HG03135 (cell line): ENCODE measurements around the gene ADAP1.

ENCODE experiments used
- ATAC-seq: cut with Tn5 transposase; IDR thresholded peaks from one replicate; pipeline ENCODE4 v1.9.1; 2021; ENCODE audit warnings: mild to moderate bottlenecking, moderate library complexity; ENCODE audit not compliant: unreplicated experiment

Gene ADAP1

DNA sequence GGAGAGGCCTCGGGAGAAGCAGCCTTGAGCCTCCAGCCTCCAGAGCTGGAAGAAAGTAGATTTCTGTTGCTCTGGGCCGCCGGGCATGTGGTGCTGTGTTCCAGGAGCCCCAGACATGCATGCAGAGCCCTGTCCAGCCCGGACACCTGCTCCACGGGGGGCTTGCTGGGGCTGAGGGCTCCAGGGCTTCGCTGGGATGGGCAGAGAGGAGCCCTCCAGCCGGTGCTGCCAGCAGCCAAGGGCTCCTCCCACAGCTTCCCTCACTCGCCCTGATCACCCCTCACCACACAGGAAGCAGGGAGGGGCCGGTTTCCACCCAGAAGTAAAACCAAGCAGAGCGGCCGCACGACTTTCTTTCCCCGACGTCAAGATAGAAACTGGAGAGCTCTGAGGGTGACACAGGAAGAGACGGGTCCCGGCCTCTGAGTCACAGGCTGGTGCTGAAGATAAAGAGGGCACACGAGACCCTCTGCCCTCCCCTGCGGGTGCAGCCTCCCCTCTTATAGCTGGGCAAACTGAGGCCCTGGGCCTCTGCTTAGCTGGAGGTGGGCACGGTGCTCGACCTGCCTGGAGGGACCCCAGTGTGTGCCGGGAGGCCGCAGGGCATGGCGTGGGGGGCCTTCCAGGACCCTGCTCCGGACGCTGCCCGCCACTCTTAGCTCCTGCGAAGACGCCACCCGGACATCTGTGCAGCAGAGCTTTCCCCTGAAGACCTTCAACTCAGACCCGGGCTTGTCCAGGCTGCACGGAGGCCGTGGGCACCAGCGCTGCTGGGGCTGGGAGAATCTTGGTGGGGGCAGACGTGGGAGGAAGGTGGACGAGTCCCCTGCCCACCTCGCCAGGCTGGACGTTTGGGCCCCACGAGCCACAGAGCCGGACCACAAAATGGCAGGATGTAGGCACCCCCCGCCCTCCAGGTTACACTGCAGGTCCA is 31.1 kb downstream of the ADAP1 start:
- peak; percentile 85 for ATAC-seq

DNA sequence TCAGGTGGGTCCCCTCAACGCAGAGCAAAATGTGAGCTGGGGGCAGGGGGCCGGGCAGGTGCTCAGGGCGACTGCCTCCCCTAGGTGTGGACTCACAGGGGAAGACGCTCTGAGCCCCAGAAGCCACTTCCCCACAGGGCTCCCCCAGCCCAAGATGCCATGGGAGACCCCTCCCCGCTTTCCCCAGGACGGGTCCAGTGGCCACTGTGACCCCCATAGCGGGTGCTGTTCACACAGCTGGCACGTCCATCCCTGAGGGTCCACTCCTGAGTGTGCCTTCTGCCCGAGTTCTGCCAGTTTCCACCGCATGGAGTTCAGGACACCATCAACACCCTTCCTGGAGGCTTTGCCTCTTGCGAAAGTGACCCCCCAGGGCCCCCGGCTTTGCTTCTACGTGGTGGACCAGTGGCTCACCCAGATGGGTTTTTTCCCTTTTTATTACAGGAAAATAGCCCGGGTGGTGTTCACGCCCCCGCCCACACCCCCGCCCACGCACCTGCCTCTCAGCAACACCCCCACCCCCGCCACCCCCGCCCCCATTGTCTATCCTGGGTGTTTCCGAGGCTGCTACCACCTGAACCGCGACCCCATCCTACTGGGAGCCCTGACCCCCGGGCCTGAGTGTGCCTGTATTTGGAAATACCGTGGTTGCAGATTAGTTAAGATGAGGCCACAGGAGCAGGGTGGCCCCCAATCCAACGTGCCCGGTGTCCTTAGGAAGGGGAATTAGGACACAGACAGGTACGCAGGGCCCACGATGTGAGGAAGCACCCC is 32.0 kb downstream of the ADAP1 start:
- no peak for ATAC-seq

DNA sequence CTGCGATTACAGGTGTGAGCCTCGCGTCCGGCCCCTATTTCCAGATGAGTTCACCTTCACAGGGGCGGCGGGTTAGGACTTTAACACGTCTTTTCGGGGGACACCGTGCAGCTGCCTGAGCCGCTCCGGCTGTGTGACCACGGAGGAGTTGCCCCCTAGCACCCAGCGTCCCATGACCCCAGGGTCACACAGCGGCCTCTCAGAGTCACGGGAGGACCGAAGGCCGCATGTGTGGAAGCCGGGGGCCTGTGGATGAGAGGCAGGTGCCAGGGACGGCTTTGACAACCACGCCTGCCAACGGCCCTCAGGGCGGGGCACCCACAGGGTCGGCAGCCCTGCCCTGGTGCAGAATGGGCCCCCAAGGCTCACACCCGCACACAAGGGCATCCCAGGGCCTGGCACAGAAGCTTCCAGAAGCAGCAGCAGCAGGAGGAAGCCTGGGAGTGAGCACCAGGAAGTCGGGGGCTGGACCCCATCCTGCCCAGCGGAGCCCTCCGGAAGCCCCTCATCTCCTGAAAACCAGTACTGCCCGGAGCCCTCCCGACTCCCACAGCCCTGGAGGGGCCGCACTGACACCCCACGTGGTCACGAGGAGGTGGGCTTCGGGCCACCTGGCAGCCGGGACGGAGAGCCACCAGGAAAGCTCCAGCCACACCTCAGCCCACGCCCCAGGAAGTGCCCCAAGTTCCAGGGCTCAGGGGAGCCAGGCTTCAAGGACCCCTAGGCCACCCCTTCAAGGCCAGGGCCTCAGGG is 32.7 kb downstream of the ADAP1 start:
- ATAC-seq, result no peak

DNA sequence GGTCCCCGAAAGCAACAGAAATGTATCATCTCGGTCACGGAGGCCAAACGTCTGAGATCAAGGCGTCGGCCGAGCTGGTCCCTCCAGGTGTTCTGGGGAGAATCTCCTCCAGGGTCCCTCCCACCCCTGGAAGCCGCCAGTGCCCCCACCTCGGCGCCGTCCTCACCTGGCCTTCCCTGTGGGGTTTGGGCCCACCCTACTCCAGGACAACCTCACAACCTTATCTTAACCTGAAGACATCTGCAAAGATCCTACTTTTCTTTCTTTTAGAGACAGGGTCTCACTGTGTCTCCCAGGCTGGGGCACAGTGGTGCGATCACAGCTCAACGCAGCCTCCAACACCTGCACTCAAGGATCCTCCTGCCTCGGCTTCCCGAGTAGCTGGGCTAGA is 33.4 kb downstream of the ADAP1 start:
- ATAC-seq, result no peak

DNA sequence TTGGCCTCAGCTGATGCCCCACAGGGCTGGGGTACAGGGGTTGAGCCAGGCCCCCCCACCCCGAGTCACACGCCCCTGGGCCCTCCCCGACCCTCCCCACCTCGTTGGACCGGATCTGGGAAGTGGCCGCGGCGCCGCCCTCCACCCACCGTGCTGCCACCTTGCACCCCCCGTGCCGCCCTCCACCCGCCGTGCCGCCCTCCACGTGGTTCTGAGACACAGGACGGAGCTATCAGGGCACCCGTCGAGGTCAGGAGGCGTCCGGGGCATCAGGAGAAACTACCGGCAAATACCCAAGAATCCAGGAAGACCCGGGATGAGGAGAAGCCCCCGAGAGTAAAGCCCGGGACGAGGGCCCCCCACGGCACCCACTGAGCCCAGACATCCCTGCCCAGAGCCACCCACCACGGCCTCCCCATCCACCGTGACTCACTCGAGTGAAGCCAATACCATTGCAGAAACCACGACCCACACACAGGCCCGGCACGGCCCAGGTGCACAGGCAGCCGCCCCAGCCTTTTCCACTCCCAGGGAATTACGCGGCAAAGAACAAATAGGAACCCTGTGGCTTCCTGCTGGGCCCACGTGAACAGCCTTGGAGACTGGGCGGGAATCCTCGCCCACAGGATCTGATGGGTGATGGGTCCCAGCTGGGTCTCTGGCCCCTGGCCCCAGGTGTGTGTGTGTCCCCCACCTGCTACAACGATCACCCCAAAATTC is 34.0 kb downstream of the ADAP1 start:
- no peak for ATAC-seq

- no peak for ATAC-seq
Measured at GRCh38 chr7:919924-920341, 34.5 kb downstream of the ADAP1 start.

GRCh38 chr7:919114-919442 is 35.4 kb downstream of the ADAP1 start:
- ATAC-seq, result no peak

- no peak for ATAC-seq
Measured at GRCh38 chr7:918441-919113, 35.9 kb downstream of the ADAP1 start.

- ATAC-seq, result no peak
Measured at GRCh38 chr7:918118-918425, 36.4 kb downstream of the ADAP1 start.

DNA sequence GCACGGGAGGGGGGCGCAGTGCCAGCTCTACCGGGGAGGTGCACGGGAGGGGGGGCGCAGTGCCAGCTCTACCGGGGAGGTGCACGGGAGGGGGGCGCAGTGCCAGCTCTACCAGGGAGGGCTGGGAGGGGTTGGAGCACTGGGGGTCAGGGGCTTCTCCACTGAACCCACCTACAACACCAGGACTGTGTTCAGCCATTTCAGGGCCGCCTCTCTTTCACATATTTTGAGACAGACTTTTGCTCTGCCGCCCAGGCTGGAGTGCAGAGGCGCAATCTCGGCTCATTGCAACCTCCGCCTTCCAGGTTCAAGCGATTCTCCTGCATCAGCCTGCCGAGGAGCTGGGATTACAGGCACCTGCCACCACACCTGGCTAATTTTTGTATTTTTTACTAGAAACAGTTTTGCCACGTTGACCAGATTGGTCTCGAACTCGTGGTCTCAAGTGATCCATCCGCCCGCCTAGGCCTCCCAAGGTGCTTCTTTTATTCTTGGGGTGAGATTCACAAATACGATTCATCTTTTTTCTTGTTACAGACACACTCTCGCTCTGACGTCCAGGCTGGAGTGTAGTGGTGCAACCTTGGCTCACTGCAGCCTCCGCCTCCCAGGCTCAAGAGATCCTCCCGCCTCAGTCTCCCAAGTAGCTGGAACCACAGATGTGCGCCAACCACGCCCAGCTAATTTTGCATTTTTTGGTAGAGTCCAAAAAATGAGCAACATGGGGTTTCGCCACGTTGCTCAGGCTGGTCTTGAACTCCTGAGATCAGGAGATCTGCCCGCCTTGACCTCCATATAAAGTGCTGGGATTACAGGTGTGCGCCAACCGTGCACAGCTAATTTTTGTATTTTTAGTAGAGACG is 37.0 kb downstream of the ADAP1 start:
- ATAC-seq, result no peak

- ATAC-seq, result no peak
Measured at GRCh38 chr7:916291-916941, 38.1 kb downstream of the ADAP1 start.

DNA sequence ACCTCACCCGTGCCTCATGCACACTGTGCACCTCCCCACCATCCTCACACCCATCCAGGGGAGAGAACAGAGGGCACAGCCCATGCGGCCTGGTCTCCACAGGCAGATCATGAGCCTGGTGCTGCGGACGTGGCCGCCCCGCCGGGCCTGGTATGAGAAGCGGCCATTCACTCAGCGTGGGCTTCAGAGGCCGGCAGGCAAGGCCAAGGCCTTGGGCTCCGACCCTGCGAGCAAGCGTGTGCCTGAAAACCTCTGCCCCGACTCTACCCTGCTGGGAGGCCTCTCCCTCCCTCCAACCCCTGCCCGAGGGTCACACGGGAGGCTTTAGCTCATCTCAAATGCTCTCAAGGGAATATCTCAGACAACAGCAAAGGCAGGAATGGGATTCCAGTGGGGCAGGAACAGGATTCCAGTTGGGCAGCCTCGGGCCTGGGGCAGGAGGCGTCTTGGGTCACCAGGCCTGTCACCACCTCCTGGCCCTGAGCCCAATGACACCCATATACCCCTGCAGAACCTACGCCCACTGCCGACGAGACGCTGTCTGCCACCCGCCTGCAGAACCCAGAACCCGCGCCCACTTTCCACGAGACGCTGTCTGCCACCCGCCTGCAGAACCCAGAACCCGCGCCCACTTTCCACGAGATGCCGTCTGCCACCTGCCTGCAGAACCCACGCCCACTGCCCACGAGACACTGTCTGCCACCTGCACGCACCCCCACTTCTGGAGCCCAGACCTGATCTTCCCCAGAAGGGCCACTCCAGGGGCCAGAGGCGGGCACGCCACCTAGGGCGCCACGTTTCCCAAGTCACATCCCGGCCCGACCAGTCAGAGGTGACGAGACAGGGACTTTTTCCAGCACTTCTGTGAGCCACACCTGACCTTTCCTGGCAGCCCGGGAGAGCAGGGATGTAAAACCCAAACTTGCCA is 38.9 kb downstream of the ADAP1 start:
- no peak for ATAC-seq

DNA sequence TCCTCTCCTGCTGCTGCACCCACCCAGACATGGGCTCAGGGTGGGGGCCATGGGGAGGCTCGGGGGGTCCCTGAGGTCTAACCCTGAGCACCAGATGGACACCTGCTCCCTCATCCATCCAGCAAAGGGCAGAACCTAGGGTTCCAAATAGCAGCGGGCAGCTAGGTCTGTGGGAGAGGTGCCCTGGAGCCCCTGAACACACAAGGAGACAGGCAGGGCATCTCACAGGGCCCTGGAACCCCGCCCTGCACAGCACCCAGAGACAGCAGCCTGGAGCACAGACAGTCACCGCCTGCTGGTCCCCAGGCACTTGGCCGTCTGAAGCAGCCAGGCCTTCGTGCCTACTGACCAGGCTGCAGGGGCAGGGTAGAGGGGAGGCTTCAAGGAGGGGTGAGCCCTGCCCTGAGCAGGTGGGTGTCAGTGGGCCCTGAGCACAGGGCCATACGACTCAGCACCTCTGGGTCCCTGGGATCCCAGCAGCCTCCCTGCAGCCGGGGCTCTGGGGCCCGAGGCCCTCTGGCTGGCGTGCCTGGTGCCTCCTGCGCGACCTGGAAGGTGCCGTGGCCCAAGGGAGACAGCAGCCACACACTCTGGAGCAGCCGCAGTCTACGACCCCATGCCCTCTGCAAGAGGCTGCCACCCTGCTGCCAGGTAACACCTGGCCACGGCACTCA is 39.8 kb downstream of the ADAP1 start:
- no peak for ATAC-seq

GRCh38 chr7:913736-914520 is 40.6 kb downstream of the ADAP1 start:
- no peak for ATAC-seq

GRCh38 chr7:911791-912480 is 42.5 kb downstream of the ADAP1 start:
- ATAC-seq, result no peak

DNA sequence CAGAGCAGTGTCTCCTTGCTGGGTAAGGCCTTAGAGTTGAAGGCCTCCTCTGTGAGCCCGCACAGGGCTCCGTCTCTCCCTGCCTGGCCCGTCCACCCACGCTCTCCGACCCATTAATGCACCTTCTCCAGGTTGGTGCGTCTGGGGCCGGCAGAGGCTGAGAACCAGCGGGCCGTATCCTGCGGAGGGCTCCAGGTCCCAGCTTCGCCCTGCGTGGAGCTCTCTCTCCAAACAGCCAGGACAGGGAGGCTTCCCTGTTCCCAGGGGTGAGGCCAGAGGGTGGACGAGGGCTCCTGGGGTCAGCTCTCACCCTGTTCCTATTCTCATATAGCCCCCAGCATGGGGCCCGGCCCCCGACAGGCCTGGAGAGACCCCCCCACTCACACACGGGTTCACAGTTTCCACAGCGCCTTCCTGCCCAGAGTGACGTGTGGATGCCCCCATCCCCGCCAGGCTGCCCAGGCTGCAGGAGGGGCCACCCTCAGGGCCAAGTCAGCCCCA is 43.5 kb downstream of the ADAP1 start:
- no peak for ATAC-seq
